Body of pancreas (tissue), 4 donors: ENCODE data around the gene POLR2H.

Source experiments
- POLR2A ChIP-seq, 3 donors: fragments of 450-650 bp; IDR thresholded peaks; one replicate each; pipeline ENCODE4 v1.6.1; 2016; ENCODE audit warnings: antibody characterized with exemption in 3 of 3, mild to moderate bottlenecking in 2 of 3
- TF ChIP-seq, protein P1 (sequence below), 7 experiments: fragments of 450-650 bp in 4 of 7; fragments of 200-600 bp in 3 of 7; sonication (generic) in 3 of 7; IDR thresholded peaks; one replicate each; pipeline ENCODE4 v1.5.1; 2016 to 2019; ENCODE audit warnings: antibody characterized with exemption in 7 of 7

DNA sequence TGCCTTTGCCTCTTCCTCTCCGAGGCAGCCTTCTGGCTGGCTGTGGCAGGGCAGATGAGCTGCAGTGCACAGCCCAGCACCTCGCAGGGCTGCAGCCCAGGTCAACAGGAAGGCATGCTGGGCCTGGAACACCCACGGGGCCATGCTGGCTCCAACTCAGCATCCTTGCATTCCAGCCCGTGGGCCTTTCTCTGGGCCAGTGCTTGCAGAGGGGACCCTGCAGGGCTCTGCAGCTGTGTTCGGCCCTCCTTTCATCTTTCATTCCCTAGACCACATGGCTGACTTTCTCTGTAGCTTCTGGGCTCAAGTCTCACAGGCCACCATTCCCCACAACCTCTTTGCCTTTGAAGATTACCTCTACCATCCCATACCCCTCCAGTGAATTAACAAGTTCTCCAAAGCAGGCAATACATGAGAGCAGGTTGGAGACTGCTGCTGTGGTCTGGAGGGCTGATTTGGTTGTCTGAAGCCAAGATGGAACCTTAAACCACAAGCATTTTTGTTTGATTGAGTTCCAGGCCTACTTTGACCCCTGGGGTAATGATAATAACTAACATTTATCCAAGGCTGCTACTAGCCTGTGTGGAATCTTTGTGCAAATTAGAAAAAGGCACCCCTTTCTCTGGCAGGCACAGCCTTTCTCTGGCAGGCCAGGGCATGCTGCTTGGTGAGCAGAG, 18.2 kb upstream of the POLR2H start:
- TF ChIP-seq, protein P1, sequence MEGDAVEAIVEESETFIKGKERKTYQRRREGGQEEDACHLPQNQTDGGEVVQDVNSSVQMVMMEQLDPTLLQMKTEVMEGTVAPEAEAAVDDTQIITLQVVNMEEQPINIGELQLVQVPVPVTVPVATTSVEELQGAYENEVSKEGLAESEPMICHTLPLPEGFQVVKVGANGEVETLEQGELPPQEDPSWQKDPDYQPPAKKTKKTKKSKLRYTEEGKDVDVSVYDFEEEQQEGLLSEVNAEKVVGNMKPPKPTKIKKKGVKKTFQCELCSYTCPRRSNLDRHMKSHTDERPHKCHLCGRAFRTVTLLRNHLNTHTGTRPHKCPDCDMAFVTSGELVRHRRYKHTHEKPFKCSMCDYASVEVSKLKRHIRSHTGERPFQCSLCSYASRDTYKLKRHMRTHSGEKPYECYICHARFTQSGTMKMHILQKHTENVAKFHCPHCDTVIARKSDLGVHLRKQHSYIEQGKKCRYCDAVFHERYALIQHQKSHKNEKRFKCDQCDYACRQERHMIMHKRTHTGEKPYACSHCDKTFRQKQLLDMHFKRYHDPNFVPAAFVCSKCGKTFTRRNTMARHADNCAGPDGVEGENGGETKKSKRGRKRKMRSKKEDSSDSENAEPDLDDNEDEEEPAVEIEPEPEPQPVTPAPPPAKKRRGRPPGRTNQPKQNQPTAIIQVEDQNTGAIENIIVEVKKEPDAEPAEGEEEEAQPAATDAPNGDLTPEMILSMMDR (IDR thresholded peaks at IDR 0.05): no peak
- no peak for TF ChIP-seq POLR2A (IDR thresholded peaks at IDR 0.05)
